RWPE1 (cell line): ENCODE results near the gene FUZ.
A peak's percentile ranks its signal among the peaks of the same experiment; 100 is the strongest.

Experiments used
- CTCF ChIA-PET: fragments of 350-600 bp; sonication (Branson Sonifier 250); formaldehyde crosslinking; extraction: SDS; loops from one replicate; lab custom pipeline; 2021; lab: Yijun Ruan, JAX
- POLR2A ChIA-PET: fragments of 400-600 bp; formaldehyde crosslinking; extraction: SDS; loops from one replicate; lab custom pipeline; 2020; ENCODE audit warnings: antibody characterized with exemption; ENCODE audit not compliant: low non-redundant PET; lab: Yijun Ruan, JAX
- DNase-seq: peaks from one replicate; pipeline ENCODE4 v3.0.0; 2012; ENCODE audit warnings: low spot score
- H3K27ac ChIP-seq: fragments of 450-650 bp; 2 replicates; pipeline ENCODE4 v1.5.1; 2017
- TF ChIP-seq, protein P1 (sequence below): fragments of 450-650 bp; conservative IDR thresholded peaks from 2 replicates; pipeline ENCODE4 v1.5.1; 2017; ENCODE audit warnings: low read depth, mild to moderate bottlenecking

FUZ gene

GRCh38 chr19:49805822-49806619 lies 7.1 kb downstream of the FUZ start:
- CTCF ChIA-PET, result no interaction called here
- POLR2A ChIA-PET, result no interaction called here
- TF ChIP-seq, protein P1, sequence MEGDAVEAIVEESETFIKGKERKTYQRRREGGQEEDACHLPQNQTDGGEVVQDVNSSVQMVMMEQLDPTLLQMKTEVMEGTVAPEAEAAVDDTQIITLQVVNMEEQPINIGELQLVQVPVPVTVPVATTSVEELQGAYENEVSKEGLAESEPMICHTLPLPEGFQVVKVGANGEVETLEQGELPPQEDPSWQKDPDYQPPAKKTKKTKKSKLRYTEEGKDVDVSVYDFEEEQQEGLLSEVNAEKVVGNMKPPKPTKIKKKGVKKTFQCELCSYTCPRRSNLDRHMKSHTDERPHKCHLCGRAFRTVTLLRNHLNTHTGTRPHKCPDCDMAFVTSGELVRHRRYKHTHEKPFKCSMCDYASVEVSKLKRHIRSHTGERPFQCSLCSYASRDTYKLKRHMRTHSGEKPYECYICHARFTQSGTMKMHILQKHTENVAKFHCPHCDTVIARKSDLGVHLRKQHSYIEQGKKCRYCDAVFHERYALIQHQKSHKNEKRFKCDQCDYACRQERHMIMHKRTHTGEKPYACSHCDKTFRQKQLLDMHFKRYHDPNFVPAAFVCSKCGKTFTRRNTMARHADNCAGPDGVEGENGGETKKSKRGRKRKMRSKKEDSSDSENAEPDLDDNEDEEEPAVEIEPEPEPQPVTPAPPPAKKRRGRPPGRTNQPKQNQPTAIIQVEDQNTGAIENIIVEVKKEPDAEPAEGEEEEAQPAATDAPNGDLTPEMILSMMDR, result no peak
- no peak for DNase-seq
- H3K27ac ChIP-seq, result peak overlapping the region; percentile 84

- ChIA-PET POLR2A (no interaction called here), CTCF (no interaction called here)
- H3K27ac ChIP-seq, result peak overlapping the region; percentile 84
- DNase-seq, result no peak
- TF ChIP-seq, protein P1, result no peak
Observed at GRCh38 chr19:49803529-49803856, 9.6 kb downstream of the FUZ start.

DNA sequence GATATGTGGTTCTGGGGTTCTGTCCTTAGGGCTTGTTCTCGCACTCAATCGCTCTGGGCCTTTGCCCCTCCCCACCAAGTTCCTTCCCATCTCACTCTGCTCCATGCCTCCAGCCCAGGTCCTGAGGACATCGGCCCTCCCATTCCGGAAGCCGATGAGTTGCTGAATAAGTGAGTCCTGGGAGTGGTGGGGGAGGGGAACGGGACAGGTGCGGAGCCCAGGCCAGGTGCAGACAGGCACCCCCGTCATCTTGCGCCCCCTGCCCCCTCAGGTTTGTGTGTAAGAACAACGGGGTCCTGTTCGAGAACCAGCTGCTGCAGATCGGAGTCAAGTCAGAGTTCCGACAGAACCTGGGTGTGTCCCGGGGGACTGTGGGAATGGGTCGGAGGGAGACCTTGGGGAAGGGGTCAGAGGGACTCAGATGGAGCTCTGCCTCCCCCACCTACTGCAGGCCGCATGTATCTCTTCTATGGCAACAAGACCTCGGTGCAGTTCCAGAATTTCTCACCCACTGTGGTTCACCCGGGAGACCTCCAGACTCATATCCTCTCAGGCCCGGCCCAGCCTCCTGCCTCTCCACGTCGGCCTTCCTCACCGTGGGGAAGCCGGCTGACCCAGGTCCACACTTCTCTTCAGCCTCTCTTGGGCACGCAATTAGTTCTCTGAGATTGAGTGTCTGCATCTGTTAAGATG lies 10.1 kb downstream of the FUZ start:
- DNase-seq, result no peak
- TF ChIP-seq, protein P1, result no peak
- CTCF ChIA-PET, result no interaction called here
- peak overlapping the region; percentile 84 for H3K27ac ChIP-seq
- POLR2A ChIA-PET, result no interaction called here

- TF ChIP-seq, protein P1, result no peak
- peak overlapping the region; percentile 84 for H3K27ac ChIP-seq
- no peak for DNase-seq
- ChIA-PET POLR2A (interaction anchor here (0.6 kb wide), 1 partner anchor 18 kb away, joined by 3 read pairs; no protein-coding TSS in a partner anchor), CTCF (interaction anchor here (0.9 kb wide), 1 partner anchor 51 kb away, joined by 3 read pairs; no protein-coding TSS in a partner anchor)
Observed at GRCh38 chr19:49801966-49802661, 11.0 kb downstream of the FUZ start.

DNA sequence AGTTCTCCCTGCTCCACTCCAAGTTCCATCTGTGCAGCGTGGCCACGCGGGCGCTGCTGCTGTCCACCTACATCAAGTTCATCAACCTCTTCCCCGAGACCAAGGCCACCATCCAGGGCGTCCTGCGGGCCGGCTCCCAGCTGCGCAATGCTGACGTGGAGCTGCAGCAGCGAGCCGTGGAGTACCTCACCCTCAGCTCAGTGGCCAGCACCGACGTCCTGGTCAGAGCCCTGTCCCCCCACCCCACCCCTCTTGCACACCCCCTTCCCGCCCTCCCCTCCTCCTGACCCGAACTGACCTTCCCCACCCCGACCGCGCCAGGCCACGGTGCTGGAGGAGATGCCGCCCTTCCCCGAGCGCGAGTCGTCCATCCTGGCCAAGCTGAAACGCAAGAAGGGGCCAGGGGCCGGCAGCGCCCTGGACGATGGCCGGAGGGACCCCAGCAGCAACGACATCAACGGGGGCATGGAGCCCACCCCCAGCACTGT lies 11.6 kb downstream of the FUZ start:
- DNase-seq, result no peak
- CTCF ChIA-PET, result interaction anchor here (0.6 to 0.9 kb wide), 2 partner anchors 25 to 51 kb away, joined by 3 read pairs; no protein-coding TSS in a partner anchor
- no peak overlapping the region for H3K27ac ChIP-seq
- POLR2A ChIA-PET, result no interaction called here
- TF ChIP-seq, protein P1, result no peak

- ChIA-PET POLR2A (no interaction called here), CTCF (interaction anchor here (0.6 to 0.9 kb wide), 2 partner anchors 25 to 50 kb away, joined by 3 read pairs; no protein-coding TSS in a partner anchor)
- peak overlapping the region; percentile 1; the same call in 1 of the 2 replicates for H3K27ac ChIP-seq
- DNase-seq, result no peak
- TF ChIP-seq, protein P1, result no peak
Observed at GRCh38 chr19:49800771-49801170, 12.3 kb downstream of the FUZ start.
